Thoracic aorta (tissue), 2 donors: Measurements from ENCODE around the gene COX8A. TPM values are rescaled to one million over a fixed set of nuclear protein-coding genes. Genes with fewer than 3 reads are reported as not detected.

ENCODE experiments used
- ATAC-seq: fragments of 150-250 bp; one replicate; pipeline ENCODE4 v1.8.0; 2017; ENCODE audit warnings: low read depth; ENCODE audit not compliant: insufficient number of reproducible peaks, low FRiP score
- DNase-seq: peaks from one replicate; pipeline ENCODE4 v3.0.0-alpha.2; 2020; ENCODE audit warnings: low spot score
- H3K27ac ChIP-seq, 2 donors: fragments of 200-600 bp; sonication (generic); 1 replicate in 1 of 2; 2 replicates in 1 of 2; pipeline ENCODE4 v1.5.1; 2016; ENCODE audit warnings: mild to moderate bottlenecking in 2 of 2, moderate library complexity in 2 of 2
- H3K27me3 ChIP-seq: fragments of 200-600 bp; sonication (generic); replicated peaks from 2 replicates; pipeline ENCODE4 v1.6.0; 2016; ENCODE audit warnings: mild to moderate bottlenecking; ENCODE audit not compliant: insufficient read depth
- H3K36me3 ChIP-seq: fragments of 200-600 bp; sonication (generic); one replicate; pipeline ENCODE4 v1.5.1; 2016
- H3K4me1 ChIP-seq, 2 donors: fragments of 200-600 bp; sonication (generic); 1 replicate in 1 of 2; 2 replicates in 1 of 2; pipeline versions ENCODE4 v1.5.1 to v1.6.0; 2016; ENCODE audit warnings: low read depth in 2 of 2, mild to moderate bottlenecking in 1 of 2; ENCODE audit not compliant: control insufficient read depth in 1 of 2
- H3K4me3 ChIP-seq: fragments of 200-600 bp; sonication (generic); 2 replicates; pipeline ENCODE4 v1.5.1; 2016; ENCODE audit warnings: mild to moderate bottlenecking
- H3K9me3 ChIP-seq: fragments of 200-600 bp; sonication (generic); 2 replicates; pipeline ENCODE4 v1.5.1; 2016
- CTCF ChIP-seq: fragments of 200-600 bp; sonication (generic); IDR thresholded peaks from one replicate; pipeline ENCODE4 v1.5.1; 2019; ENCODE audit warnings: antibody characterized with exemption
- total RNA-seq, 2 donors: library from RNA; depleted of rRNA; stranded (reverse); fragments of >200 nt; gene quantifications; one replicate each; pipeline versions ENCODE4 v1.1.0 to v1.2.3, GENCODE V29; 2016

The COX8A gene
- total RNA-seq, 2 donors from 2014 or later, result 178 to 469 TPM

DNA sequence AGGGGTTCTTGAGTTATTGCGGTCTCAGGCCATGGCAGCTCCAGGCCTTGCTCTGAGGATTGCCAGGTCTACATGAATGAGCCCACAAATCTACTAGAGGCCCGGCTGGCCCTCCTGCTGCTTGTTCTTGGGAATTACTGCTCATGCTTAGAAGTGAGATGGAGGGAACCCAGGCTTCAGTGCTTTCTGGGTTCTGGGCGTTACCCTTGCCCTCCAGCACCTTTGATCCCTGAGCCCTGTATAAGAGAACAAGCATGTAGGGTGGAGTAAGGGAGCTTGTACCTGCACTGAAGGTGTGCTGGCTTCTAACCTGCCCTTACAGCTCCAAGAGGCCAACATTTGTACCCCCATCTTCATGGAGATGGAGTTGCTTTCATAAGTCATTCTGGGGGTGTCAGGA is 31.6 kb upstream of the COX8A start:
- Histone ChIP-seq H3K9me3 (no peaks in the 10 kb centered on the region), H3K27ac (no peak overlapping the region), H3K4me1 (peaks cover 7 to 35% of the 10 kb centered on the region in 2 donors), H3K36me3 (no peaks in the 10 kb centered on the region), H3K4me3 (no peak overlapping the region), H3K27me3 (no peaks in the 10 kb centered on the region)
- TF ChIP-seq CTCF, result no peak
- DNase-seq, result no peak
- ATAC-seq, result no peak

GRCh38 chr11:63944987-63945386 is 29.4 kb upstream of the COX8A start:
- TF ChIP-seq CTCF, result no peak
- Histone ChIP-seq H3K4me3 (no peak overlapping the region), H3K27me3 (no peaks in the 10 kb centered on the region), H3K27ac (peak overlapping the region; percentile 63 to 76), H3K4me1 (peaks cover 4 to 27% of the 10 kb centered on the region in 2 donors), H3K36me3 (no peaks in the 10 kb centered on the region), H3K9me3 (no peaks in the 10 kb centered on the region)
- ATAC-seq (no peak), DNase-seq (peak; percentile 12)

DNA sequence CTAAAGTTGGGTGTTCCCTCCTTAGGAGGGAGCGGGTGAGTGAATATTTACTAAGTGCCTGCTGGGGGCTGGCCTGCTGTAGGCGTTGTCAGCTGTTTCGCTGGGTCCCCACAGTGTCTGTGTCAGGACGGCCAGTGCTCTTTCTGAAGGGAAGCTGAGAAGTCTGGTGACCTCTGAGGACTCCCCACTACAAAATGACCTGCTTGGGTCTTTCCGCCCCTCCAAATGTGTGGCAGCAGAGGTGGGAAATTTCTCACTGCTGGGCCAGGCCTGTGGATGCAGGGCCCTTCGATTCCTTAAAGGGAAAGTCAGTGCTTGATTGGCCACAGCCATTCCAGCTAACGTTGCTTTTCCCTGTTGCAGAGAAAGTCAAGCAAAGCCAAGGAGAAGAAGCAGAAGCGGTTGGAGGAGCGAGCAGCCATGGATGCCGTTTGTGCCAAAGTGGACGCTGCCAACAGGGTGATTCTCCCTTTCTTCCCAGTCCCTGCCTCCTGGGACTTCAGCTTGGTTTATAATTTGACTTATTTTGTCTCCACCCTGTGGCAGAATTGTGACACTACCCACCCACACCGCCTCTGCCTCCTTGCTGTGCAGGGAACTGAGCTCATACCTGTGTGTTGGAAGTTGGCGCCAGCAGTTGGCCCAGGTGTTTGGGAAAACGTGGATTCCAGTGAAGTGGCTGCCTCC is 28.8 kb upstream of the COX8A start:
- peak; percentile 68 for ATAC-seq
- peak overlapping the region; percentile 63 to 76 for H3K27ac ChIP-seq
- H3K4me3 ChIP-seq, result peak overlapping the region; percentile 39
- no peaks in the 10 kb centered on the region for H3K9me3 ChIP-seq
- no peaks in the 10 kb centered on the region for H3K27me3 ChIP-seq
- peak; percentile 88 for TF ChIP-seq CTCF
- no peaks in the 10 kb centered on the region for H3K36me3 ChIP-seq
- peaks cover 0 to 21% of the 10 kb centered on the region in 2 donors for H3K4me1 ChIP-seq
- DNase-seq, result peak; percentile 44

- no peak for TF ChIP-seq CTCF
- Histone ChIP-seq H3K4me1 (no peaks in the 10 kb centered on the region), H3K4me3 (no peak overlapping the region), H3K27me3 (no peaks in the 10 kb centered on the region), H3K9me3 (no peaks in the 10 kb centered on the region), H3K27ac (no peak overlapping the region), H3K36me3 (peaks cover 40% of the 10 kb centered on the region)
- DNase-seq (no peak), ATAC-seq (no peak)
These were observed 22.5 kb upstream of the COX8A start for GRCh38 chr11:63951779-63952536.

GRCh38 chr11:63952570-63952969 is 21.9 kb upstream of the COX8A start:
- H3K27me3 ChIP-seq, result no peaks in the 10 kb centered on the region
- no peak for ATAC-seq
- no peak overlapping the region for H3K27ac ChIP-seq
- no peaks in the 10 kb centered on the region for H3K9me3 ChIP-seq
- TF ChIP-seq CTCF, result no peak
- DNase-seq, result no peak
- peaks cover 40% of the 10 kb centered on the region for H3K36me3 ChIP-seq
- H3K4me1 ChIP-seq, result no peaks in the 10 kb centered on the region
- no peak overlapping the region for H3K4me3 ChIP-seq
